ENCODE data around the gene HS3ST1. TPM values are rescaled to one million over a fixed set of nuclear protein-coding genes. Genes with fewer than 3 reads are reported as not detected.
A peak's percentile ranks its signal among the peaks of the same experiment; 100 is the strongest.

The HS3ST1 gene
- polyA plus RNA-seq (2013): 1.3 and 1.7 TPM in 2 replicates

- H3K23ac ChIP-seq (ENCODE audit: low read length): no peak within 1 kb of the TSS
- no peaks in the 10 kb centered on the region for H3K79me2 ChIP-seq (ENCODE audit: control insufficient read depth, insufficient read depth, low read length, poor library complexity)
- H3K79me1 ChIP-seq (ENCODE audit: low read length): peaks cover 2% of the 10 kb centered on the region
- no peak within 1 kb of the TSS for H3K18ac ChIP-seq (ENCODE audit: low read length)
- no peaks in the 10 kb centered on the region for H3K9me3 ChIP-seq (ENCODE audit: insufficient read depth, low read depth, low read length)
- no peak within 1 kb of the TSS for H2AK5ac ChIP-seq (ENCODE audit: low read length)
- no peak within 1 kb of the TSS for H3K4ac ChIP-seq (ENCODE audit: low read depth, low read length)
- no peak within 1 kb of the TSS for H3K14ac ChIP-seq (ENCODE audit: low read length)
- peaks cover 9 to 16% of the 10 kb centered on the region in 2 experiments for H3K4me1 ChIP-seq (ENCODE audit: control insufficient read depth in 1 of 2, insufficient read depth in 2 of 2, low read length in 2 of 2)
- peaks cover 7% of the 10 kb centered on the region for H3K27me3 ChIP-seq (ENCODE audit: insufficient read depth, low read length)
- DNase-seq: no peak
- peak within 1 kb of the TSS; percentile 20 for H4K8ac ChIP-seq (ENCODE audit: low read depth, low read length)
- no peak within 1 kb of the TSS for H2BK5ac ChIP-seq (ENCODE audit: low read depth, low read length, poor library complexity)
- no CpG with 5 or more reads among the region's 43 CpGs for WGBS (ENCODE audit: extremely low coverage, insufficient coverage, insufficient read length)
- peak within 1 kb of the TSS; percentile 90 for H3K4me2 ChIP-seq (ENCODE audit: low read length)
- peak within 1 kb of the TSS; percentile 75 for H3K4me3 ChIP-seq (ENCODE audit: low read depth, low read length)
- H4K91ac ChIP-seq (ENCODE audit: low read depth, low read length): no peak within 1 kb of the TSS
- H4K12ac ChIP-seq (ENCODE audit: low read depth, low read length): no peak within 1 kb of the TSS
- H2AFZ ChIP-seq (ENCODE audit: insufficient read depth, low read length, poor library complexity): peak within 1 kb of the TSS; percentile 65
- H2BK12ac ChIP-seq (ENCODE audit: low read length): no peak within 1 kb of the TSS
- H3K27ac ChIP-seq (ENCODE audit: low read depth, low read length): no peak within 1 kb of the TSS
- H3K9ac ChIP-seq (ENCODE audit: low read length): no peak within 1 kb of the TSS
- H3K36me3 ChIP-seq (ENCODE audit: control insufficient read depth in 1 of 2, insufficient read depth in 2 of 2, low read length in 2 of 2): no peaks in the 10 kb centered on the region
- no peak within 1 kb of the TSS for H2BK120ac ChIP-seq (ENCODE audit: insufficient read depth, low read length, poor library complexity)
These were observed at the start of gene HS3ST1 for GRCh38 chr4:11428231-11428898. Gene HS3ST1 (minus strand): TSS chr4:11428894. CDS start chr4:11400005, 28,889 bp downstream.

GRCh38 chr4:11475871-11476270 lies 47.2 kb upstream of the HS3ST1 start:
- no peaks in the 10 kb centered on the region for H3K9me3 ChIP-seq (ENCODE audit: insufficient read depth, low read depth, low read length)
- no peak overlapping the region for H3K18ac ChIP-seq (ENCODE audit: low read length)
- H4K12ac ChIP-seq (ENCODE audit: low read depth, low read length): no peak overlapping the region
- no peak overlapping the region for H3K4me2 ChIP-seq (ENCODE audit: low read length)
- no peak overlapping the region for H3K23ac ChIP-seq (ENCODE audit: low read length)
- H3K4me3 ChIP-seq (ENCODE audit: low read depth, low read length): no peak overlapping the region
- H2AK5ac ChIP-seq (ENCODE audit: low read length): no peak overlapping the region
- no peaks in the 10 kb centered on the region for H3K79me1 ChIP-seq (ENCODE audit: low read length)
- no peak overlapping the region for H3K9ac ChIP-seq (ENCODE audit: low read length)
- H4K8ac ChIP-seq (ENCODE audit: low read depth, low read length): no peak overlapping the region
- H3K4me1 ChIP-seq (ENCODE audit: control insufficient read depth in 1 of 2, insufficient read depth in 2 of 2, low read length in 2 of 2): peaks cover 0 to 3% of the 10 kb centered on the region in 2 experiments
- H3K4ac ChIP-seq (ENCODE audit: low read depth, low read length): no peak overlapping the region
- H2BK5ac ChIP-seq (ENCODE audit: low read depth, low read length, poor library complexity): no peak overlapping the region
- H2AFZ ChIP-seq (ENCODE audit: insufficient read depth, low read length, poor library complexity): no peak overlapping the region
- no peak for DNase-seq
- no peaks in the 10 kb centered on the region for H3K79me2 ChIP-seq (ENCODE audit: control insufficient read depth, insufficient read depth, low read length, poor library complexity)
- no peak overlapping the region for H3K14ac ChIP-seq (ENCODE audit: low read length)
- no peak overlapping the region for H3K27ac ChIP-seq (ENCODE audit: low read depth, low read length)
- WGBS (ENCODE audit: extremely low coverage, insufficient coverage, insufficient read length): no CpG with 5 or more reads among the region's 2 CpGs
- no peaks in the 10 kb centered on the region for H3K27me3 ChIP-seq (ENCODE audit: insufficient read depth, low read length)
- no peak overlapping the region for H2BK12ac ChIP-seq (ENCODE audit: low read length)
- H2BK120ac ChIP-seq (ENCODE audit: insufficient read depth, low read length, poor library complexity): no peak overlapping the region
- no peak overlapping the region for H4K91ac ChIP-seq (ENCODE audit: low read depth, low read length)
- no peaks in the 10 kb centered on the region for H3K36me3 ChIP-seq (ENCODE audit: control insufficient read depth in 1 of 2, insufficient read depth in 2 of 2, low read length in 2 of 2)

DNA sequence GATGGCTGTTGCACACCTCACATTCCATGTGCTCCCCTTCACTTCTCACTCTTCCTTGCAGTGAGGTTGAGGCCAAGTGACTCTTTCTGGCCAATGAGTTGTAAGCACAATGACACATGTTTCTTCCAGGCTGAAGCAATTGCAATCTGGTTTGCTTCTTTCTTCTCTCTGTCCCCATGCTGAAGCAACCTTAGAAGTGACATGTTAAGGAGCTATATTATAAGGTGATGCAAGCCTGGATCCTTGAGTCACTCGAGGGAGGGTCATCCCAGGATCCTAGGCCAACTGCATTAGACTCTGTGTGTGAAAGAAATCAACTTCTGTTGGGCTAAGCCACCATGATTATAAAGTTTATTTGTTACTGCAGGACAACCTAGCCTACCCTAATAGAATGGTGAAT lies 45.5 kb upstream of the HS3ST1 start:
- H3K18ac ChIP-seq (ENCODE audit: low read length): no peak overlapping the region
- no peak overlapping the region for H4K91ac ChIP-seq (ENCODE audit: low read depth, low read length)
- no peak overlapping the region for H2BK120ac ChIP-seq (ENCODE audit: insufficient read depth, low read length, poor library complexity)
- no peak overlapping the region for H3K4me2 ChIP-seq (ENCODE audit: low read length)
- DNase-seq: no peak
- H2AFZ ChIP-seq (ENCODE audit: insufficient read depth, low read length, poor library complexity): no peak overlapping the region
- H3K14ac ChIP-seq (ENCODE audit: low read length): no peak overlapping the region
- H4K8ac ChIP-seq (ENCODE audit: low read depth, low read length): no peak overlapping the region
- no peaks in the 10 kb centered on the region for H3K9me3 ChIP-seq (ENCODE audit: insufficient read depth, low read depth, low read length)
- H2BK5ac ChIP-seq (ENCODE audit: low read depth, low read length, poor library complexity): no peak overlapping the region
- no peak overlapping the region for H3K4me3 ChIP-seq (ENCODE audit: low read depth, low read length)
- no peak overlapping the region for H3K9ac ChIP-seq (ENCODE audit: low read length)
- H3K27ac ChIP-seq (ENCODE audit: low read depth, low read length): no peak overlapping the region
- peaks cover 2 to 3% of the 10 kb centered on the region in 2 experiments for H3K4me1 ChIP-seq (ENCODE audit: control insufficient read depth in 1 of 2, insufficient read depth in 2 of 2, low read length in 2 of 2)
- no peak overlapping the region for H4K12ac ChIP-seq (ENCODE audit: low read depth, low read length)
- H3K27me3 ChIP-seq (ENCODE audit: insufficient read depth, low read length): no peaks in the 10 kb centered on the region
- no peaks in the 10 kb centered on the region for H3K79me1 ChIP-seq (ENCODE audit: low read length)
- no peak overlapping the region for H3K4ac ChIP-seq (ENCODE audit: low read depth, low read length)
- H3K36me3 ChIP-seq (ENCODE audit: control insufficient read depth in 1 of 2, insufficient read depth in 2 of 2, low read length in 2 of 2): no peaks in the 10 kb centered on the region
- no peak overlapping the region for H2AK5ac ChIP-seq (ENCODE audit: low read length)
- H3K23ac ChIP-seq (ENCODE audit: low read length): no peak overlapping the region
- WGBS (ENCODE audit: extremely low coverage, insufficient coverage, insufficient read length): no CpG with 5 or more reads among the region's 1 CpG
- no peaks in the 10 kb centered on the region for H3K79me2 ChIP-seq (ENCODE audit: control insufficient read depth, insufficient read depth, low read length, poor library complexity)
- no peak overlapping the region for H2BK12ac ChIP-seq (ENCODE audit: low read length)

- no peak overlapping the region for H3K4me2 ChIP-seq (ENCODE audit: low read length)
- H3K79me1 ChIP-seq (ENCODE audit: low read length): no peaks in the 10 kb centered on the region
- H2BK120ac ChIP-seq (ENCODE audit: insufficient read depth, low read length, poor library complexity): no peak overlapping the region
- H3K18ac ChIP-seq (ENCODE audit: low read length): no peak overlapping the region
- H3K27ac ChIP-seq (ENCODE audit: low read depth, low read length): no peak overlapping the region
- H3K9ac ChIP-seq (ENCODE audit: low read length): no peak overlapping the region
- no peaks in the 10 kb centered on the region for H3K27me3 ChIP-seq (ENCODE audit: insufficient read depth, low read length)
- no peak overlapping the region for H3K4me3 ChIP-seq (ENCODE audit: low read depth, low read length)
- H3K4me1 ChIP-seq (ENCODE audit: control insufficient read depth in 1 of 2, insufficient read depth in 2 of 2, low read length in 2 of 2): peaks cover 2 to 6% of the 10 kb centered on the region in 2 experiments
- no CpG with 5 or more reads among the region's 3 CpGs for WGBS (ENCODE audit: extremely low coverage, insufficient coverage, insufficient read length)
- H3K14ac ChIP-seq (ENCODE audit: low read length): no peak overlapping the region
- no peak overlapping the region for H3K4ac ChIP-seq (ENCODE audit: low read depth, low read length)
- no peak overlapping the region for H2AK5ac ChIP-seq (ENCODE audit: low read length)
- no peak overlapping the region for H2AFZ ChIP-seq (ENCODE audit: insufficient read depth, low read length, poor library complexity)
- H4K91ac ChIP-seq (ENCODE audit: low read depth, low read length): no peak overlapping the region
- H3K36me3 ChIP-seq (ENCODE audit: control insufficient read depth in 1 of 2, insufficient read depth in 2 of 2, low read length in 2 of 2): no peaks in the 10 kb centered on the region
- no peak for DNase-seq
- H3K9me3 ChIP-seq (ENCODE audit: insufficient read depth, low read depth, low read length): no peaks in the 10 kb centered on the region
- no peak overlapping the region for H2BK12ac ChIP-seq (ENCODE audit: low read length)
- H2BK5ac ChIP-seq (ENCODE audit: low read depth, low read length, poor library complexity): no peak overlapping the region
- H3K79me2 ChIP-seq (ENCODE audit: control insufficient read depth, insufficient read depth, low read length, poor library complexity): no peaks in the 10 kb centered on the region
- H4K8ac ChIP-seq (ENCODE audit: low read depth, low read length): no peak overlapping the region
- H3K23ac ChIP-seq (ENCODE audit: low read length): no peak overlapping the region
- H4K12ac ChIP-seq (ENCODE audit: low read depth, low read length): no peak overlapping the region
These were observed 43.8 kb upstream of the HS3ST1 start for GRCh38 chr4:11472535-11472934.
